Endometrial microvascular endothelial cells (primary cell): ENCODE data around the gene BMP2K. TPM values are rescaled to one million over a fixed set of nuclear protein-coding genes. Genes with fewer than 3 reads are reported as not detected.
"Not testable (repeated sequence)": the region's sequence is repeated elsewhere in the genome, so short reads cannot be mapped to it uniquely, and the experiment has no call there.

ENCODE experiments used
- in situ Hi-C: cut with HindIII; loops from 2 replicates; pipeline ENCODE4 v1.10.0; 2017; ENCODE audit warnings: low sequenced_read_pairs, low pct_unique_long_range_greater_than_20kb; ENCODE audit errors: inconsistent ontology term
- total RNA-seq: library from RNA; depleted of rRNA; stranded (reverse); fragments of >200 nt; gene quantifications from one replicate; pipeline ENCODE4 v1.2.3, GENCODE V29; 2015; ENCODE audit errors: inconsistent ontology term

BMP2K gene
- total RNA-seq, 1 donor from 2014 or later, result 26.7 TPM

GRCh38 chr4:78901882-78902281 is 125.7 kb downstream of the BMP2K start:
- in situ Hi-C loops, result no loop called here

GRCh38 chr4:78902298-78902697 is 126.1 kb downstream of the BMP2K start:
- in situ Hi-C loops, result no loop called here

- in situ Hi-C loops, result no loop called here
Observed at GRCh38 chr4:78904143-78904542, 128.0 kb downstream of the BMP2K start.

GRCh38 chr4:78907638-78908037 is 131.5 kb downstream of the BMP2K start:
- in situ Hi-C loops, result no loop called here

GRCh38 chr4:78908974-78909373 is 132.8 kb downstream of the BMP2K start:
- in situ Hi-C loops, result not testable (repeated sequence)

- in situ Hi-C loops, result no loop called here
Observed at GRCh38 chr4:78910612-78911011, 134.5 kb downstream of the BMP2K start.

- in situ Hi-C loops, result no loop called here
Observed at GRCh38 chr4:78922207-78922606, 146.1 kb downstream of the BMP2K start.

DNA sequence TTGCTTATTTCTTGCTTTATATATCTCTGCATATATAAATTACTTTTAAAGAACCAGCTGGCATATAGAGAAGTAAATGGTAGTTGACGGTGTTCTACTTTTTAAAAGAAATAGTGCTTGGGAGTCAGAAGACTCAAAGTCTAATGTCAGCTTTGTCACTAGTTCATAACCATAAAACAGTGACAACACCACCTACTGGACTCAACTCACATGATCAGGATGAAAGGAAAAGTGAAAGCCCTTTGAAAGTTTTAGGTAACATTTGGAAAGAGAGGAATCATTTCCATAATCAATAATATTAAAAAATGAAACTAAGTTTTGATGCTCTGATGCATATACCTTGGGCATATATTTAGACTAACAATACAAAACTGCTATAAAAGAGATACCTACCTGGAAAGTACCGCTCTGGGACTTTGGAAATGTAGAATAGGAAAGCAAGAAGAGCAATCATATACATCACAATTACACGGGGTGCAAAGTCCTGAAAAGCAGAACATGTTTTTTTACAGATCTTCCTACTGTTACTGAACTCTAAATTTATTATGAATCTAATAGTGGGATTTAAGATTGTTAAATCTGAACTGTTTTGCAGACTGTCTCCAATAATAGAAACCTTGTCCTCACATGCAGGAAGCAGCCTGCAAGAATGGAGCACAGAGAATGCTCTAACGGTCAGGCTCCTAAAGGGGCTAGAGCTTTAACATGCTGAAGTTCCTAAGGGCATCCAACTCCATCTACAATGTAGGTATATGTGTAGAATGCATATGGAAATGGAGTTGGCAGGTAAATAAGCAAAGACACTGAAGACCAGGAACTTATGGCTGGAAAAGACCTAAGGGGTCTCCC is 147.5 kb downstream of the BMP2K start:
- in situ Hi-C loops, result no loop called here

GRCh38 chr4:78926826-78927225 is 150.7 kb downstream of the BMP2K start:
- in situ Hi-C loops, result no loop called here

- in situ Hi-C loops, result no loop called here
Observed at GRCh38 chr4:78928835-78929234, 152.7 kb downstream of the BMP2K start.

GRCh38 chr4:78930016-78930629 is 154.0 kb downstream of the BMP2K start:
- in situ Hi-C loops, result no loop called here

- in situ Hi-C loops, result no loop called here
Observed at GRCh38 chr4:78936989-78937388, 160.8 kb downstream of the BMP2K start.

DNA sequence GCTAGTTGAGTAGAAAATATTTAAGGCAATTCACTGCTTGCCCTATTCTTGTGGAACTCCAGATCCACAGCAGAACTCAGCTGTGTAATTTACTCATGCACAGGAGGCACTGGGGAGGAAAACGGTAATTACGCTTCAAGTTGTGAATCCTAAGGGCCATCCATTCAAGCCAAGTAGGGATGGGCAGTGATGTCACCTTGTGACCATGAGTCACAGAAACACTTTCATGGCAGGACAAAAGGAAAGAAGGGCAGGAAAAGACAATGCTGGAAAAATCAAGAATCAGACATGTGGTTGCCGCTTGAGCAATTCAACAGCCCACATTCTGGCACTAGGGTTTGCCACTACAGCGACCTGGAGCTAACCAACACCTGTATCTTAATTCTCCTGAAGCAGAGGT is 161.7 kb downstream of the BMP2K start:
- in situ Hi-C loops, result no loop called here

DNA sequence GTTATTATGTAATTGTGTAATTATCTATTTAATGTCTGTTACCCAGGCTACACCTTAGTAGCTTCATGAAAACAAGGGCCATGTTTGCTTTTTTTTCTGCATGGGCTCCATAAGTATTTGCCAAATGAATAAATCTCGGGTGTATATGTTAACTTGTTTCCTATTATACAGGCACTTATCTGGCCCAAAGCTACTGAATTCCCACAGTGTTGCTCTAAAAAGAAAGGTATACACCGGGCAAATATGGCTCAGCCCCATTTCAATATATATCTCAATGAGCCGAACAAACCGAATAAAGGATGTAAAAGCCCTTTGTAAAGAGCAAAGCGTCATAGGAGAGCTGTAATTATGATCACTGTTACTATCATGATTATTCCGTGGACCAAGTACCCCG is 162.3 kb downstream of the BMP2K start:
- in situ Hi-C loops, result no loop called here

DNA sequence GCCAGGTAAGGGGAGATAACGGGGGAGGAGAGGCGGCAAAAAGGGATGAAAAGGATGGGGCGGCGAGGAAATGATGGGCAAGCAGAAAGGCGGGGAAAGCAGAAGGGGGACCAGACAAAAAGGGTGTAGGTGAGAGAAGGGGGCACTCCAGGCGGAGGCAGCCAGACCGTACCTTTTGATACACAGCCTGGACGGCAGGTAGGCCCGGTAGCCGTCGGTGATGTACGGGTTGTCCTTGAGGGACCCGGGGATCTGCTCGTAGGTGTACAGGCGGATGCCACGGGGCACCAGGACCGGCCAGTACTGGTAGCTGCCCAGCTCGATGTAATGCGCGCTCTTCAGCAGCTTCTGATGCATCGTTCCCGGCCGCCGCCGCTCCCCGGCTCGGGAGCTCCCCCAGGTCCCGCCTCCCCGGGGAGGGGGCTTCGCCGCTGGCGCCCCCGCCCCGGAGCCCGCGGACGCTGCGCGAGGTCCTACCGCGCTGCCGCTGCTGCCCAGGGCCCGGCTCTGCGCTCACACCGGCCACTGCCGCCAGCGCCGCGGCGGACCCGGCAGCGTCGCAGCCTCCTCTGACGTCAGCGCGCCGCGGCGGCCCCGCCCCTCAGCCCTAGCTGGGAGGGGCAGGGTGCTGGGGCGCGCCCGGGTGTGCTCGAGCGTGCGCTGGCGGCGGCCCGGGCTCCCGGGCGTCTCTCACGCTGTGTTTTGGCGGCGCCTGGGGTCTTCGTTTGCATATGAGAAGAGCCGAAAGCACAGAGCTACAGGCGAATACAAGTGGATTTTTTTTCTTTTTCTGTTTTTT is 162.9 kb downstream of the BMP2K start, which contains the start of gene PAQR3:
TSS of gene PAQR3 (minus strand) at position 571 of the 799 bp plus-strand sequence. CDS start at position 357, 214 bp downstream.
- in situ Hi-C loops, result no loop called here

DNA sequence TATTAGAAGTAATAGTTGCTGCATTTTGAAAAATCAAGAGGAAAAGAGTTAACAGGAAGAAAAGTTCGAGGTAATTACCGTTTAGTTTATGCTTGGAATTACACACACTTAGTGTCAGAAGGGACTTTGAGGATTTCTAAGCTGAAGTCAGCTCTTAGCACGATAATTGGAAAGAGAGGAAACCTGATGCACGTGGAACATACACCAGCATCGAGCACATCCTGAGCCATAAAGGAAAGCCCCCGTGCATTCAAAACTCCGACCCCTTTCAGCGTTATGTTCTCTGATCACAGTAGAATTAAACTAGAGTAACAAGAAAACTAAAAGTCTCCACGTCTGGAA is 163.5 kb downstream of the BMP2K start:
- in situ Hi-C loops, result no loop called here

DNA sequence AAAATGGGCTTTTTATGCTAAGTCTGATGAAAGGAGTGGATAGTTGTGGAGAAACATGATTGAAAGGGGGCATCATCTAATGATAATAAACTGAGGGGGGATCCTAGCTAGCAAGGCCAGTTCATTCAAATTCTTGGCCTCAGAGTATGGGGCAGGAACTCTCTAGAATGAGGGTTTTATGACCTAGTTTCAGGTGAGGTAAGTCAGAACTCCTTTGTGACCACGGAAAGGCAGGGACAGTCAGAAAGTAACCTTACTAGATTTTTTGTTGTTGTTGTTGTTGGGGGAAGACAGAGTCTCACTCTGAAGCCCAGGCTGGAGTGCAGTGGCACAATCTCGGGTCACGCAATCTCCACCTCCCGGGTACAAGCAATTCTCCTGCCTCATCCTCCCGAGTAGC is 164.6 kb downstream of the BMP2K start:
- in situ Hi-C loops, result no loop called here

GRCh38 chr4:78944381-78944780 is 168.2 kb downstream of the BMP2K start:
- in situ Hi-C loops, result no loop called here

DNA sequence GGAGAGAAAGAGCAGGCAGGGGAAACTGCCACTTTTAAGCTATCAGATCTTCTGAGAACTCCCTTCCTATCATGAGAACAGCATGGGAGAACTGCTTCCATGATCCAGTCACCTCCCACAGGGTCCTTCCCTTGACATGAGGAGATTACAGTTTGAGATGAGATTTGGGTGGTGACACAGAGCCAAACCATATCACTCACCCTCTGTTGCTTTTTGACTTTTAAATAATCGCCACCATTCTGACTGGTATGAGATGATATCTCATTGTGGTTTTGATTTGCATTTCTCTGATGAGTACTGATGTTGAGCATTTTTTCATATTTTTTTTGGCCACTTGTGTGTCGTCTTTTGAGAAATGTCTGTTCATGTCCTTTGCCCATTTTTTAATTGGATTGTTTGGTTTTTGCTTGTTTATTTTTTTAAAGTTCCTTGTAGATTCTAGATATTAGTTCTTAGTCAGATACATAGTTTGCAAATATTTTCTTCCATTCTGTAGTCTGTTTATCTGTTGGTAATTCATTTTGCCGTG is 169.6 kb downstream of the BMP2K start:
- in situ Hi-C loops, result no loop called here
